Fibroblast of lung (primary cell): ENCODE measurements around the gene RPL28. TPM values are rescaled to one million over a fixed set of nuclear protein-coding genes. Genes with fewer than 3 reads are reported as not detected.

Source experiments
- DNase-seq, 2 donors: peaks; one replicate each; pipeline versions ENCODE4 v3.0.0 to v3.0.0-alpha.2; 2010; ENCODE audit warnings: low read depth in 2 of 2
- H2AFZ ChIP-seq: 2 replicates; pipeline ENCODE4 v1.5.1; 2012; ENCODE audit warnings: low read length, control low read depth, inconsistent platforms
- H3K27ac ChIP-seq: 2 replicates; pipeline ENCODE4 v1.5.1; 2011; ENCODE audit warnings: low read length, control low read depth; ENCODE audit not compliant: insufficient read depth
- H3K27me3 ChIP-seq: 2 replicates; pipeline ENCODE4 v1.5.1; 2011; ENCODE audit warnings: mild to moderate bottlenecking, low read length; ENCODE audit not compliant: control insufficient read depth, insufficient read depth
- H3K36me3 ChIP-seq: 2 replicates; pipeline ENCODE4 v1.5.1; 2011; ENCODE audit warnings: low read length; ENCODE audit not compliant: control insufficient read depth, insufficient read depth
- H3K4me1 ChIP-seq: 2 replicates; pipeline ENCODE4 v1.5.1; 2011; ENCODE audit warnings: low read length; ENCODE audit not compliant: control insufficient read depth, insufficient read depth; ENCODE audit errors: extremely low read depth
- H3K4me2 ChIP-seq: 2 replicates; pipeline ENCODE4 v1.5.1; 2011; ENCODE audit warnings: low read length, control low read depth; ENCODE audit not compliant: insufficient read depth; ENCODE audit errors: extremely low read depth
- H3K4me3 ChIP-seq, 4 experiments: fragments of 200-600 bp in 1 of 4; sonication (generic) in 1 of 4; replicated peaks in 1 of 4; 2 replicates each; pipeline ENCODE4 v1.5.1; 2011 to 2016; ENCODE audit warnings: low read length in 4 of 4, low read depth in 3 of 4, mild to moderate bottlenecking in 3 of 4, control low read depth in 2 of 4, inconsistent platforms in 1 of 4, mixed read lengths in 1 of 4; ENCODE audit not compliant: insufficient read depth in 1 of 4; ENCODE audit errors: control extremely low read depth in 1 of 4
- H3K79me2 ChIP-seq: 2 replicates; pipeline ENCODE4 v1.5.1; 2012; ENCODE audit warnings: mild to moderate bottlenecking, low read length, inconsistent platforms; ENCODE audit not compliant: control insufficient read depth, insufficient read depth
- H3K9ac ChIP-seq: 2 replicates; pipeline ENCODE4 v1.5.1; 2011; ENCODE audit warnings: mild to moderate bottlenecking, low read length, control low read depth; ENCODE audit not compliant: insufficient read depth
- H3K9me3 ChIP-seq: 2 replicates; pipeline ENCODE4 v1.5.1; 2012; ENCODE audit warnings: low read depth, low read length; ENCODE audit not compliant: control insufficient read depth, insufficient read depth
- H4K20me1 ChIP-seq: 2 replicates; pipeline ENCODE4 v1.5.1; 2011; ENCODE audit warnings: low read length; ENCODE audit not compliant: control insufficient read depth, insufficient read depth; ENCODE audit errors: extremely low read depth
- CTCF ChIP-seq, 2 donors: IDR thresholded peaks in 1 of 2; conservative IDR thresholded peaks in 1 of 2; 1 replicate in 1 of 2; 2 replicates in 1 of 2; pipeline ENCODE4 v1.5.1; 2011 to 2012; ENCODE audit warnings: low read length in 2 of 2, control low read depth in 1 of 2, inconsistent platforms in 1 of 2, low read depth in 1 of 2, mild to moderate bottlenecking in 1 of 2
- EZH2 ChIP-seq: IDR thresholded peaks from 2 replicates; pipeline ENCODE4 v1.5.1; 2012; ENCODE audit warnings: low read length, control low read depth, mild to moderate bottlenecking; ENCODE audit errors: missing control alignments
- polyA plus RNA-seq, 2 donors: library from polyadenylated mRNA; depleted of rRNA in 1 of 2; stranded (reverse) in 1 of 2; unstranded in 1 of 2; fragments of >200 nt; gene quantifications; 2 replicates each; pipeline ENCODE4 v1.2.1, GENCODE V29; 2011 to 2012; ENCODE audit warnings: missing spikeins in 1 of 2
- total RNA-seq: library from RNA; depleted of rRNA; stranded (reverse); fragments of >200 nt; gene quantifications from 2 replicates; pipeline ENCODE4 v1.2.1, GENCODE V29; 2014

The RPL28 gene
- total and polyA plus RNA-seq, 2 donors (not counting 1 experiment from before 2014, with no cell fraction given), result 146 to 665 TPM

DNA sequence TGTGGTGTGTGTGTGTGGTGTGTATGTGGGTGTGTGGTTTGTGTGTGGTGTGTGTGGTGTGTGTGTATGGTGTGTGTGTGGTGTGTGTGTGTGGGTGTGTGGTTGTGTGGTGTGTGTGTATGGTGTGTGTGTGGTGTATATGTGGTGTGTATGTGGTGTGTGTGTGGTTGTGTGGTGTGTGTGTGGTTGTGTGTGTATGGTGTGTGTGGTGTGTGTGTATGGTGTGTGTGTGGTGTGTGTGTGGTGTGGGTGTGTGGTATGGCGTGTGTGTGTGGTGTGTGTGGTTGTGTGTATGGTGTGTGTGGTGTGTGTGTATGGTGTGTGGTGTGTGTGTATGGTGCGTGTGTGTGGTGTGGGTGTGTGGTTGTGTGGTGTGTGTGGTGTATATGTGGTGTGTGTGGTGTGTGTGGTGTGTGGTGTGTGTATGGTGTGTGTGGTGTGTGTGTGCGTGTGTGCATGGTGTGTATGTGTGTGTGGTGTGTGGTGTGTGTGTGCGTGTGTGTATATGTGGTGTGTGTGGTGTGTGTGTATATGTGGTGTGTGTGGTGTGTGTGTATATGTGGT, 48.7 kb downstream of the RPL28 start:
- Histone ChIP-seq H3K9ac (no peak overlapping the region), H3K79me2 (no peaks in the 10 kb centered on the region), H3K4me1 (no peaks in the 10 kb centered on the region), H4K20me1 (no peaks in the 10 kb centered on the region), H3K9me3 (no peaks in the 10 kb centered on the region), H3K36me3 (no peaks in the 10 kb centered on the region), H3K4me2 (no peak overlapping the region), H3K4me3 (no peak overlapping the region), H2AFZ (no peak overlapping the region), H3K27me3 (peaks cover 4% of the 10 kb centered on the region), H3K27ac (no peak overlapping the region)
- no peak for DNase-seq
- TF ChIP-seq CTCF (conservative IDR thresholded peaks at IDR 0.05 in 1 of 2, IDR thresholded peaks at IDR 0.05 in 1 of 2; ENCODE audit: low read depth in 1 of 2, low read length in 2 of 2), result no peak
- TF ChIP-seq EZH2, result no peak

- Histone ChIP-seq H3K4me3 (no peak overlapping the region), H3K27me3 (peaks cover 5% of the 10 kb centered on the region), H3K36me3 (no peaks in the 10 kb centered on the region), H2AFZ (no peak overlapping the region), H3K9me3 (no peaks in the 10 kb centered on the region), H4K20me1 (no peaks in the 10 kb centered on the region), H3K27ac (no peak overlapping the region), H3K79me2 (no peaks in the 10 kb centered on the region), H3K9ac (no peak overlapping the region), H3K4me1 (no peaks in the 10 kb centered on the region), H3K4me2 (no peak overlapping the region)
- TF ChIP-seq CTCF (conservative IDR thresholded peaks at IDR 0.05 in 1 of 2, IDR thresholded peaks at IDR 0.05 in 1 of 2; ENCODE audit: low read depth in 1 of 2, low read length in 2 of 2), result no peak
- TF ChIP-seq EZH2, result no peak
- DNase-seq, result no peak
Observed at GRCh38 chr19:55435020-55435419, 49.3 kb downstream of the RPL28 start.

DNA sequence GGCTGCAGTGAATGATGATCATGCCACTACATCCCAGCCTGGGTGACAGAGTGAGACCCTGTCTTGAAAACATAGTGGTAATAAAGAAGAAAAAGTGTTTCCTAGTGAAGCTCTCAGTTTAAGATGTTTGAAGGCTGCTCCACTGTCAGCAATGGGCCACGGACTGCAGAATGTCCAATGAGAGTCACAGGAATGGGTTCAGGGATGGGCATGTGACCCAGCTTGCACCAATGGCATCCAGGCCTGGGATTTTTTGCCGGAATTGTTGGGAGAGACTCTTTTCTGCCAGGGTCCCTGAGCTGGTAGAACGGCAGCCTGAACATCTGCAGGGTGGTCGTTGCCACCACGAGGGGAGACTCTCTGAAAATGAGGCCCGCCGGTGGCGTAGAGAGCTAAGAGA, 51.1 kb downstream of the RPL28 start:
- no peak overlapping the region for H3K4me3 ChIP-seq
- peaks cover 20% of the 10 kb centered on the region for H3K27me3 ChIP-seq
- H3K9ac ChIP-seq, result no peak overlapping the region
- H3K9me3 ChIP-seq, result no peaks in the 10 kb centered on the region
- no peaks in the 10 kb centered on the region for H4K20me1 ChIP-seq
- DNase-seq, result no peak
- H3K79me2 ChIP-seq, result no peaks in the 10 kb centered on the region
- no peak overlapping the region for H2AFZ ChIP-seq
- no peak overlapping the region for H3K27ac ChIP-seq
- no peak overlapping the region for H3K4me2 ChIP-seq
- H3K36me3 ChIP-seq, result no peaks in the 10 kb centered on the region
- no peaks in the 10 kb centered on the region for H3K4me1 ChIP-seq
- TF ChIP-seq CTCF (conservative IDR thresholded peaks at IDR 0.05 in 1 of 2, IDR thresholded peaks at IDR 0.05 in 1 of 2; ENCODE audit: low read depth in 1 of 2, low read length in 2 of 2), result no peak
- no peak for TF ChIP-seq EZH2
